IMR-90 (cell line): ENCODE measurements around the gene TENM4. TPM values are rescaled to one million over a fixed set of nuclear protein-coding genes. Genes with fewer than 3 reads are reported as not detected.

Experiments
- ATAC-seq: fragments of 200-7000 bp; cut with Tn5 transposase; 2 replicates; pipeline ENCODE4 v1.9.1; 2020; ENCODE audit warnings: low read depth, mild to moderate bottlenecking, moderate library complexity
- BruUV-seq: library from RNA; stranded (reverse); fragments of 400-500 nt; replicated peaks from 2 replicates; lab custom pipeline; 2021; lab: Mats Ljungman, UMichigan
- CTCF ChIA-PET: fragments of 300-600 bp; formaldehyde crosslinking; extraction: SDS; loops from one replicate; lab custom pipeline; 2021; ENCODE audit warnings: antibody characterized with exemption; lab: Yijun Ruan, JAX
- POLR2A ChIA-PET: fragments of 300-600 bp; sonication (Branson Sonifier 250); formaldehyde crosslinking; loops from one replicate; lab custom pipeline; 2022; ENCODE audit warnings: antibody characterized with exemption; ENCODE audit not compliant: unreplicated experiment; lab: Charles Lee
- DNase-seq: peaks from one replicate; pipeline ENCODE4 v3.0.0; 2013
- H2AFZ ChIP-seq: replicated peaks from 2 replicates; pipeline ENCODE3; 2013; ENCODE audit warnings: low read length, mild to moderate bottlenecking; ENCODE audit not compliant: poor library complexity
- H2AK5ac ChIP-seq: 2 replicates; pipeline ENCODE4 v1.6.1; 2013; ENCODE audit warnings: low read depth, low read length, inconsistent platforms
- H2AK9ac ChIP-seq: replicated peaks from 2 replicates; pipeline ENCODE3; 2013; ENCODE audit warnings: mild to moderate bottlenecking, low read depth, low read length, moderate library complexity; ENCODE audit not compliant: poor library complexity
- H2BK120ac ChIP-seq: 2 replicates; pipeline ENCODE4 v1.6.1; 2013; ENCODE audit warnings: low read depth, low read length, inconsistent platforms
- H2BK15ac ChIP-seq: 3 replicates; pipeline ENCODE4 v1.6.1; 2013; ENCODE audit warnings: low read depth, low read length, inconsistent platforms
- H2BK20ac ChIP-seq: 2 replicates; pipeline ENCODE4 v1.6.1; 2013; ENCODE audit warnings: low read depth, mild to moderate bottlenecking, inconsistent platforms, low read length, moderate library complexity
- H2BK5ac ChIP-seq: 2 replicates; pipeline ENCODE4 v1.6.1; 2013; ENCODE audit warnings: mild to moderate bottlenecking, low read depth, low read length, inconsistent platforms; ENCODE audit not compliant: poor library complexity, severe bottlenecking
- H3K14ac ChIP-seq: replicated peaks from 2 replicates; pipeline ENCODE4 v1.6.1; 2013; ENCODE audit warnings: low read depth, low read length, inconsistent platforms
- H3K18ac ChIP-seq: 2 replicates; pipeline ENCODE4 v1.6.1; 2013; ENCODE audit warnings: low read depth, low read length, control low read depth
- H3K23ac ChIP-seq: 2 replicates; pipeline ENCODE4 v1.6.1; 2013; ENCODE audit warnings: low read depth, low read length, inconsistent platforms
- H3K27ac ChIP-seq: 2 replicates; pipeline ENCODE4 v1.5.1; 2013; ENCODE audit warnings: mild to moderate bottlenecking, control low read depth, low read length; ENCODE audit not compliant: insufficient read depth
- H3K27me3 ChIP-seq: 2 replicates; pipeline ENCODE4 v1.6.1; 2013; ENCODE audit warnings: low read length; ENCODE audit not compliant: control insufficient read depth, insufficient read depth
- H3K36me3 ChIP-seq: 2 replicates; pipeline ENCODE4 v1.6.1; 2013; ENCODE audit warnings: low read length, mixed read lengths; ENCODE audit not compliant: control insufficient read depth, insufficient read depth
- H3K4ac ChIP-seq: 2 replicates; pipeline ENCODE4 v1.6.1; 2013; ENCODE audit warnings: low read depth, low read length, inconsistent platforms
- H3K4me1 ChIP-seq: 2 replicates; pipeline ENCODE4 v1.6.1; 2013; ENCODE audit warnings: low read length, mixed read lengths; ENCODE audit not compliant: control insufficient read depth, insufficient read depth
- H3K4me2 ChIP-seq: 2 replicates; pipeline ENCODE4 v1.6.1; 2013; ENCODE audit warnings: low read depth, mild to moderate bottlenecking, control low read depth, low read length, moderate library complexity
- H3K4me3 ChIP-seq: 2 replicates; pipeline ENCODE4 v1.5.1; 2013; ENCODE audit warnings: low read depth, mild to moderate bottlenecking, control low read depth, low read length, moderate library complexity; ENCODE audit not compliant: insufficient read depth
- H3K56ac ChIP-seq: 2 replicates; pipeline ENCODE4 v1.6.1; 2013; ENCODE audit warnings: low read length, inconsistent platforms; ENCODE audit not compliant: insufficient read depth; ENCODE audit errors: extremely low read depth
- H3K79me1 ChIP-seq, 2 experiments: 2 replicates each; pipeline ENCODE4 v1.6.1; 2013; ENCODE audit warnings: low read length in 2 of 2, inconsistent platforms in 1 of 2, low read depth in 1 of 2
- H3K9ac ChIP-seq: 2 replicates; pipeline ENCODE4 v1.6.1; 2013; ENCODE audit warnings: low read depth, low read length, control low read depth
- H3K9me1 ChIP-seq: 2 replicates; pipeline ENCODE4 v1.6.1; 2013; ENCODE audit warnings: low read length, inconsistent platforms; ENCODE audit not compliant: insufficient read depth
- H3K9me3 ChIP-seq: 2 replicates; pipeline ENCODE4 v1.6.1; 2013; ENCODE audit warnings: low read length; ENCODE audit not compliant: control insufficient read depth, insufficient read depth
- H4K20me1 ChIP-seq: 2 replicates; pipeline ENCODE4 v1.6.1; 2013; ENCODE audit warnings: low read length, inconsistent platforms; ENCODE audit not compliant: insufficient read depth
- H4K5ac ChIP-seq: 2 replicates; pipeline ENCODE4 v1.6.1; 2013; ENCODE audit warnings: mild to moderate bottlenecking, low read depth, low read length, control low read depth
- H4K8ac ChIP-seq, 2 experiments: 2 replicates each; pipeline ENCODE4 v1.6.1; 2013; ENCODE audit warnings: low read depth in 2 of 2, low read length in 2 of 2, control low read depth in 1 of 2, inconsistent platforms in 1 of 2
- H4K91ac ChIP-seq: 2 replicates; pipeline ENCODE4 v1.6.1; 2013; ENCODE audit warnings: low read depth, low read length, inconsistent platforms; ENCODE audit not compliant: insufficient read depth
- BHLHE40 ChIP-seq: fragments of 150-350 bp; IDR thresholded peaks from 2 replicates; pipeline ENCODE4 v1.6.1; 2016; ENCODE audit warnings: mild to moderate bottlenecking, low read depth, low read length
- CHD1 ChIP-seq: IDR thresholded peaks from 2 replicates; pipeline ENCODE4 v1.6.1; 2012; ENCODE audit warnings: low read depth, low read length, improper control_type of control experiment
- CTCF ChIP-seq: conservative IDR thresholded peaks from 2 replicates; pipeline ENCODE4 v1.5.1; 2012; ENCODE audit warnings: mild to moderate bottlenecking, low read depth, low read length, improper control_type of control experiment
- MAFK ChIP-seq: IDR thresholded peaks from 2 replicates; pipeline ENCODE4 v1.6.1; 2012; ENCODE audit warnings: low read depth, low read length, improper control_type of control experiment
- MAZ ChIP-seq: IDR thresholded peaks from 2 replicates; pipeline ENCODE4 v1.6.1; 2012; ENCODE audit warnings: low read depth, mild to moderate bottlenecking, low read length, improper control_type of control experiment, moderate library complexity, borderline replicate concordance
- POLR2A ChIP-seq: IDR thresholded peaks from 2 replicates; pipeline ENCODE4 v1.6.1; 2012; ENCODE audit warnings: mild to moderate bottlenecking, low read depth, low read length
- RAD21 ChIP-seq: IDR thresholded peaks from 2 replicates; pipeline ENCODE4 v1.6.1; 2012; ENCODE audit warnings: low read length, improper control_type of control experiment
- RCOR1 ChIP-seq: IDR thresholded peaks from 2 replicates; pipeline ENCODE4 v1.6.1; 2012; ENCODE audit warnings: mild to moderate bottlenecking, low read length, improper control_type of control experiment; ENCODE audit not compliant: insufficient replicate concordance
- RFX5 ChIP-seq: IDR thresholded peaks from 2 replicates; pipeline ENCODE4 v1.8.0; 2012; ENCODE audit warnings: low read depth, mild to moderate bottlenecking, low read length, moderate library complexity
- USF2 ChIP-seq: fragments of 150-350 bp; IDR thresholded peaks from 2 replicates; pipeline ENCODE4 v1.6.1; 2017; ENCODE audit warnings: mild to moderate bottlenecking, antibody characterized with exemption, low read length, low read depth
- WGBS, 2 experiments: methylation state at CpG; one replicate each; pipeline versions ENCODE4 v1.1.5 to v1.1.7; 2013; ENCODE audit warnings: missing lambda C conversion rate in 2 of 2; ENCODE audit not compliant: insufficient read length in 1 of 2; ENCODE audit errors: extremely low coverage in 2 of 2; 5-methylcytosine and 5-hydroxymethylcytosine counted together
- dilution Hi-C: fragments of 300-500 bp; cut with HindIII; formaldehyde crosslinking; loops from one replicate; pipeline ENCODE4 v1.14.3; 2018; ENCODE audit warnings: low sequenced_read_pairs; ENCODE audit not compliant: unreplicated experiment
- in situ Hi-C: fragments of 300-500 bp; cut with MboI; formaldehyde crosslinking; loops from 3 replicates; pipeline ENCODE4 v1.14.3; 2019; ENCODE audit warnings: low sequenced_read_pairs, inconsistent platforms, mixed read lengths
- intact Hi-C: fragments of 100-400 bp; cut with micrococcal nuclease; formaldehyde crosslinking; loops from 2 replicates; pipeline ENCODE4 v1.10.0; 2022
- polyA plus RNA-seq, 3 experiments: library from polyadenylated mRNA; depleted of rRNA; stranded (reverse); fragments of >200 nt; gene quantifications; 2 replicates each; pipeline ENCODE4 v1.2.3, GENCODE V29; 2012; ENCODE audit warnings: low replicate concordance in 1 of 3
- total RNA-seq: library from RNA; depleted of rRNA; stranded (reverse); fragments of >200 nt; gene quantifications from 2 replicates; pipeline ENCODE4 v1.2.3, GENCODE V29; 2012

TENM4 gene
- total and polyA plus RNA-seq, 2 of the 4 experiments (the other 2 are of a cell fraction) = 7.4 to 9.0 TPM

- no peak overlapping the region for H4K5ac ChIP-seq
- H3K9me1 ChIP-seq = peaks cover 7% of the 10 kb centered on the region
- ChIA-PET POLR2A (no interaction called here), CTCF (no interaction called here)
- H3K4me2 ChIP-seq = peak overlapping the region; percentile 13; the same call in 1 of the 2 replicates
- no peak overlapping the region for H3K18ac ChIP-seq
- no peak overlapping the region for H3K14ac ChIP-seq
- WGBS, 2 experiments = no CpG with 5 or more reads among the region's 9 CpGs
- no peak overlapping the region for H3K56ac ChIP-seq
- intact Hi-C loops = loop anchor here (5.0 kb wide), 1 partner anchor 37 kb away; no protein-coding TSS in a partner anchor
- H2BK5ac ChIP-seq = no peak overlapping the region
- in situ Hi-C loops = no loop called here
- H3K4ac ChIP-seq = no peak overlapping the region
- H2BK20ac ChIP-seq = no peak overlapping the region
- TF ChIP-seq POLR2A (no peak), MAZ (no peak), CTCF (no peak), USF2 (no peak), RCOR1 (no peak), CHD1 (no peak), MAFK (no peak), BHLHE40 (no peak), RFX5 (no peak), RAD21 (no peak)
- no peaks in the 10 kb centered on the region for H3K9me3 ChIP-seq
- dilution Hi-C loops = no loop called here
- no peak overlapping the region for H4K91ac ChIP-seq
- no peak overlapping the region for H2AFZ ChIP-seq
- peak; percentile 77 for DNase-seq
- no peak overlapping the region for H2BK15ac ChIP-seq
- no peaks in the 10 kb centered on the region; a peak in 1 of 4 replicates for H3K79me1 ChIP-seq
- H3K4me3 ChIP-seq = no peak overlapping the region
- ATAC-seq = peak; percentile 80
- H3K27ac ChIP-seq = no peak overlapping the region
- no peak overlapping the region for H3K23ac ChIP-seq
- no TSS peak for BruUV-seq
- no peak overlapping the region for H2BK120ac ChIP-seq
- no peak overlapping the region for H2AK9ac ChIP-seq
- peaks cover 4% of the 10 kb centered on the region; the same call in 1 of the 2 replicates for H4K20me1 ChIP-seq
- no peak overlapping the region for H4K8ac ChIP-seq
- no peak overlapping the region for H3K9ac ChIP-seq
- H3K4me1 ChIP-seq = peaks cover 6% of the 10 kb centered on the region; the same call in 1 of the 2 replicates
- H3K27me3 ChIP-seq = no peaks in the 10 kb centered on the region
- no peak overlapping the region; the same call in 1 of the 2 replicates for H2AK5ac ChIP-seq
- no peaks in the 10 kb centered on the region; the same call in 1 of the 2 replicates for H3K36me3 ChIP-seq
Measured at GRCh38 chr11:79274636-79275331, 166.0 kb downstream of the TENM4 start.
